Measurements from ENCODE around the gene HTR6.
"Not testable (repeated sequence)": the region's sequence is repeated elsewhere in the genome, so short reads cannot be mapped to it uniquely, and the experiment has no call there.

HTR6 gene

GRCh38 chr1:19639228-19639627, 25.4 kb upstream of the HTR6 start:
- not testable (repeated sequence) for DNase-seq (ENCODE audit: low spot score)

GRCh38 chr1:19639999-19640362, 24.7 kb upstream of the HTR6 start:
- DNase-seq (ENCODE audit: low spot score), result no peak

- DNase-seq (ENCODE audit: low spot score), result no peak
Observed at GRCh38 chr1:19640363-19641316, 24.0 kb upstream of the HTR6 start.

- DNase-seq (ENCODE audit: low spot score), result peak; percentile 91
Observed at GRCh38 chr1:19643121-19643520, 21.6 kb upstream of the HTR6 start.

GRCh38 chr1:19643602-19644394, 20.9 kb upstream of the HTR6 start, which contains the start of gene NBL1:
Gene NBL1 (plus strand): TSS chr1:19644311. CDS start chr1:19655031, 10,720 bp downstream.
- no peak for DNase-seq (ENCODE audit: low spot score)

- DNase-seq (ENCODE audit: low spot score), result no peak
Observed at GRCh38 chr1:19644395-19644680, 20.3 kb upstream of the HTR6 start.

GRCh38 chr1:19644681-19645410, 19.8 kb upstream of the HTR6 start:
- peak; percentile 66 for DNase-seq (ENCODE audit: low spot score)

GRCh38 chr1:19645411-19646251, 19.0 kb upstream of the HTR6 start:
- no peak for DNase-seq (ENCODE audit: low spot score)

- no peak for DNase-seq (ENCODE audit: low spot score)
Observed at GRCh38 chr1:19646377-19647319, 18.0 kb upstream of the HTR6 start.

GRCh38 chr1:19647643-19648042, 17.0 kb upstream of the HTR6 start:
- DNase-seq (ENCODE audit: low spot score), result no peak

GRCh38 chr1:19648239-19648638, 16.4 kb upstream of the HTR6 start:
- DNase-seq (ENCODE audit: low spot score), result no peak

- DNase-seq (ENCODE audit: low spot score), result no peak
Observed at GRCh38 chr1:19648689-19649088, 16.0 kb upstream of the HTR6 start.

GRCh38 chr1:19650416-19651140, 14.1 kb upstream of the HTR6 start:
- no peak for DNase-seq (ENCODE audit: low spot score)

GRCh38 chr1:19651141-19651737, 13.4 kb upstream of the HTR6 start:
- peak; percentile 93 for DNase-seq (ENCODE audit: low spot score)

GRCh38 chr1:19654386-19654785, 10.3 kb upstream of the HTR6 start:
- DNase-seq (ENCODE audit: low spot score), result no peak

- DNase-seq (ENCODE audit: low spot score), result no peak
Observed at GRCh38 chr1:19654886-19655717, 9.6 kb upstream of the HTR6 start.

GRCh38 chr1:19655718-19656080, 9.0 kb upstream of the HTR6 start:
- DNase-seq (ENCODE audit: low spot score), result no peak

GRCh38 chr1:19656134-19656779, 8.4 kb upstream of the HTR6 start:
- DNase-seq (ENCODE audit: low spot score), result no peak
